ENCODE measurements around the gene CACNA1C. TPM values are rescaled to one million over a fixed set of nuclear protein-coding genes. Genes with fewer than 3 reads are reported as not detected.

CACNA1C gene
- total and polyA plus RNA-seq, 10 of the 15 experiments (the other 5 are each of a cell fraction or from before 2014, with no cell fraction given) = under 0.01 to 0.15 (median 0.09) TPM; not detected in 5

- no peaks in the 10 kb centered on the region for H3K36me3 ChIP-seq (ENCODE audit: control insufficient read depth in 2 of 2, insufficient read depth in 2 of 2, low read length in 1 of 2)
- ChIA-PET RAD21 (ENCODE audit: unreplicated experiment) (no interaction called here), POLR2A (no interaction called here), CTCF (no interaction called here), SMC1A (ENCODE audit: uncharacterized antibody, unreplicated experiment) (no interaction called here)
- no peaks in the 10 kb centered on the region for H3K79me2 ChIP-seq (ENCODE audit: control insufficient read depth, insufficient read depth, low read length)
- WGBS (ENCODE audit: insufficient coverage, insufficient replicate concordance, low lambda C conversion rate, missing lambda C conversion rate) = 47% methylated on average over 10 of the region's 10 CpGs
- DNase-seq (ENCODE audit: low read depth, low spot score) = no peak
- no peak overlapping the region for H3K4me2 ChIP-seq (ENCODE audit: control insufficient read depth, insufficient read depth)
- no peaks in the 10 kb centered on the region for H3K27me3 ChIP-seq (replicated peaks in 1 of 2; ENCODE audit: control insufficient read depth in 2 of 2, insufficient read depth in 2 of 2, low read length in 1 of 2)
- TF ChIP-seq, protein P1, sequence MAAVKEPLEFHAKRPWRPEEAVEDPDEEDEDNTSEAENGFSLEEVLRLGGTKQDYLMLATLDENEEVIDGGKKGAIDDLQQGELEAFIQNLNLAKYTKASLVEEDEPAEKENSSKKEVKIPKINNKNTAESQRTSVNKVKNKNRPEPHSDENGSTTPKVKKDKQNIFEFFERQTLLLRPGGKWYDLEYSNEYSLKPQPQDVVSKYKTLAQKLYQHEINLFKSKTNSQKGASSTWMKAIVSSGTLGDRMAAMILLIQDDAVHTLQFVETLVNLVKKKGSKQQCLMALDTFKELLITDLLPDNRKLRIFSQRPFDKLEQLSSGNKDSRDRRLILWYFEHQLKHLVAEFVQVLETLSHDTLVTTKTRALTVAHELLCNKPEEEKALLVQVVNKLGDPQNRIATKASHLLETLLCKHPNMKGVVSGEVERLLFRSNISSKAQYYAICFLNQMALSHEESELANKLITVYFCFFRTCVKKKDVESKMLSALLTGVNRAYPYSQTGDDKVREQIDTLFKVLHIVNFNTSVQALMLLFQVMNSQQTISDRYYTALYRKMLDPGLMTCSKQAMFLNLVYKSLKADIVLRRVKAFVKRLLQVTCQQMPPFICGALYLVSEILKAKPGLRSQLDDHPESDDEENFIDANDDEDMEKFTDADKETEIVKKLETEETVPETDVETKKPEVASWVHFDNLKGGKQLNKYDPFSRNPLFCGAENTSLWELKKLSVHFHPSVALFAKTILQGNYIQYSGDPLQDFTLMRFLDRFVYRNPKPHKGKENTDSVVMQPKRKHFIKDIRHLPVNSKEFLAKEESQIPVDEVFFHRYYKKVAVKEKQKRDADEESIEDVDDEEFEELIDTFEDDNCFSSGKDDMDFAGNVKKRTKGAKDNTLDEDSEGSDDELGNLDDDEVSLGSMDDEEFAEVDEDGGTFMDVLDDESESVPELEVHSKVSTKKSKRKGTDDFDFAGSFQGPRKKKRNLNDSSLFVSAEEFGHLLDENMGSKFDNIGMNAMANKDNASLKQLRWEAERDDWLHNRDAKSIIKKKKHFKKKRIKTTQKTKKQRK (IDR thresholded peaks at IDR 0.05; ENCODE audit: low read depth, low read length) = no peak
- TF ChIP-seq CREB1 (IDR thresholded peaks at IDR 0.05; ENCODE audit: low read depth) (no peak), CEBPB (IDR thresholded peaks at IDR 0.05; ENCODE audit: borderline replicate concordance in 1 of 2, low read depth in 2 of 2, low read length in 2 of 2) (no peak), SRF (IDR thresholded peaks at IDR 0.05; ENCODE audit: low read depth in 2 of 2, low read length in 2 of 2) (no peak), ATF7 (IDR thresholded peaks at IDR 0.05; ENCODE audit: low read depth) (no peak)
- no peak for FAIRE-seq
- H3K4me1 ChIP-seq (ENCODE audit: control insufficient read depth, insufficient read depth, low read length) = no peaks in the 10 kb centered on the region
- no peak overlapping the region for H2AFZ ChIP-seq (ENCODE audit: control insufficient read depth, low read depth, low read length)
- intact Hi-C loops (cut with micrococcal nuclease; ENCODE audit: unreplicated experiment) (no loop called here), in situ Hi-C loops (cut with MboI) (no loop called here)
- BruUV-seq (replicated peaks) = no TSS peak
- no peak overlapping the region for H3K4me3 ChIP-seq
- no peaks in the 10 kb centered on the region for H3K9me3 ChIP-seq (replicated peaks; ENCODE audit: control insufficient read depth, insufficient read depth, low read length)
- H4K20me1 ChIP-seq (ENCODE audit: control insufficient read depth, insufficient read depth) = no peaks in the 10 kb centered on the region
- H3K27ac ChIP-seq (ENCODE audit: control insufficient read depth, insufficient read depth) = no peak overlapping the region
- H3K9ac ChIP-seq (ENCODE audit: control insufficient read depth, insufficient read depth, low read length) = no peak overlapping the region
- no peak for ATAC-seq
Observed at GRCh38 chr12:2137711-2138110, 84.9 kb downstream of the CACNA1C start.

All from GM12878 (cell line).